IMR-90 (cell line): ENCODE results near the gene BANP. TPM values are rescaled to one million over a fixed set of nuclear protein-coding genes. Genes with fewer than 3 reads are reported as not detected.

Source experiments
- ATAC-seq: fragments of 200-7000 bp; cut with Tn5 transposase; 2 replicates; pipeline ENCODE4 v1.9.1; 2020; ENCODE audit warnings: low read depth, mild to moderate bottlenecking, moderate library complexity
- BruUV-seq: library from RNA; stranded (reverse); fragments of 400-500 nt; replicated peaks from 2 replicates; lab custom pipeline; 2021; lab: Mats Ljungman, UMichigan
- CTCF ChIA-PET: fragments of 300-600 bp; formaldehyde crosslinking; extraction: SDS; loops from one replicate; lab custom pipeline; 2021; ENCODE audit warnings: antibody characterized with exemption; lab: Yijun Ruan, JAX
- POLR2A ChIA-PET: fragments of 300-600 bp; sonication (Branson Sonifier 250); formaldehyde crosslinking; loops from one replicate; lab custom pipeline; 2022; ENCODE audit warnings: antibody characterized with exemption; ENCODE audit not compliant: unreplicated experiment; lab: Charles Lee
- DNase-seq: peaks from one replicate; pipeline ENCODE4 v3.0.0; 2013
- H2AFZ ChIP-seq: replicated peaks from 2 replicates; pipeline ENCODE3; 2013; ENCODE audit warnings: low read length, mild to moderate bottlenecking; ENCODE audit not compliant: poor library complexity
- H2AK5ac ChIP-seq: 2 replicates; pipeline ENCODE4 v1.6.1; 2013; ENCODE audit warnings: low read depth, low read length, inconsistent platforms
- H2AK9ac ChIP-seq: replicated peaks from 2 replicates; pipeline ENCODE3; 2013; ENCODE audit warnings: mild to moderate bottlenecking, low read depth, low read length, moderate library complexity; ENCODE audit not compliant: poor library complexity
- H2BK120ac ChIP-seq: 2 replicates; pipeline ENCODE4 v1.6.1; 2013; ENCODE audit warnings: low read depth, low read length, inconsistent platforms
- H2BK15ac ChIP-seq: 3 replicates; pipeline ENCODE4 v1.6.1; 2013; ENCODE audit warnings: low read depth, low read length, inconsistent platforms
- H2BK20ac ChIP-seq: 2 replicates; pipeline ENCODE4 v1.6.1; 2013; ENCODE audit warnings: low read depth, mild to moderate bottlenecking, inconsistent platforms, low read length, moderate library complexity
- H2BK5ac ChIP-seq: 2 replicates; pipeline ENCODE4 v1.6.1; 2013; ENCODE audit warnings: mild to moderate bottlenecking, low read depth, low read length, inconsistent platforms; ENCODE audit not compliant: poor library complexity, severe bottlenecking
- H3K14ac ChIP-seq: replicated peaks from 2 replicates; pipeline ENCODE4 v1.6.1; 2013; ENCODE audit warnings: low read depth, low read length, inconsistent platforms
- H3K18ac ChIP-seq: 2 replicates; pipeline ENCODE4 v1.6.1; 2013; ENCODE audit warnings: low read depth, low read length, control low read depth
- H3K23ac ChIP-seq: 2 replicates; pipeline ENCODE4 v1.6.1; 2013; ENCODE audit warnings: low read depth, low read length, inconsistent platforms
- H3K27ac ChIP-seq: 2 replicates; pipeline ENCODE4 v1.5.1; 2013; ENCODE audit warnings: mild to moderate bottlenecking, control low read depth, low read length; ENCODE audit not compliant: insufficient read depth
- H3K27me3 ChIP-seq: 2 replicates; pipeline ENCODE4 v1.6.1; 2013; ENCODE audit warnings: low read length; ENCODE audit not compliant: control insufficient read depth, insufficient read depth
- H3K36me3 ChIP-seq: 2 replicates; pipeline ENCODE4 v1.6.1; 2013; ENCODE audit warnings: low read length, mixed read lengths; ENCODE audit not compliant: control insufficient read depth, insufficient read depth
- H3K4ac ChIP-seq: 2 replicates; pipeline ENCODE4 v1.6.1; 2013; ENCODE audit warnings: low read depth, low read length, inconsistent platforms
- H3K4me1 ChIP-seq: 2 replicates; pipeline ENCODE4 v1.6.1; 2013; ENCODE audit warnings: low read length, mixed read lengths; ENCODE audit not compliant: control insufficient read depth, insufficient read depth
- H3K4me2 ChIP-seq: 2 replicates; pipeline ENCODE4 v1.6.1; 2013; ENCODE audit warnings: low read depth, mild to moderate bottlenecking, control low read depth, low read length, moderate library complexity
- H3K4me3 ChIP-seq: 2 replicates; pipeline ENCODE4 v1.5.1; 2013; ENCODE audit warnings: low read depth, mild to moderate bottlenecking, control low read depth, low read length, moderate library complexity; ENCODE audit not compliant: insufficient read depth
- H3K56ac ChIP-seq: 2 replicates; pipeline ENCODE4 v1.6.1; 2013; ENCODE audit warnings: low read length, inconsistent platforms; ENCODE audit not compliant: insufficient read depth; ENCODE audit errors: extremely low read depth
- H3K79me1 ChIP-seq, 2 experiments: 2 replicates each; pipeline ENCODE4 v1.6.1; 2013; ENCODE audit warnings: low read length in 2 of 2, inconsistent platforms in 1 of 2, low read depth in 1 of 2
- H3K9ac ChIP-seq: 2 replicates; pipeline ENCODE4 v1.6.1; 2013; ENCODE audit warnings: low read depth, low read length, control low read depth
- H3K9me1 ChIP-seq: 2 replicates; pipeline ENCODE4 v1.6.1; 2013; ENCODE audit warnings: low read length, inconsistent platforms; ENCODE audit not compliant: insufficient read depth
- H3K9me3 ChIP-seq: 2 replicates; pipeline ENCODE4 v1.6.1; 2013; ENCODE audit warnings: low read length; ENCODE audit not compliant: control insufficient read depth, insufficient read depth
- H4K20me1 ChIP-seq: 2 replicates; pipeline ENCODE4 v1.6.1; 2013; ENCODE audit warnings: low read length, inconsistent platforms; ENCODE audit not compliant: insufficient read depth
- H4K5ac ChIP-seq: 2 replicates; pipeline ENCODE4 v1.6.1; 2013; ENCODE audit warnings: mild to moderate bottlenecking, low read depth, low read length, control low read depth
- H4K8ac ChIP-seq, 2 experiments: 2 replicates each; pipeline ENCODE4 v1.6.1; 2013; ENCODE audit warnings: low read depth in 2 of 2, low read length in 2 of 2, control low read depth in 1 of 2, inconsistent platforms in 1 of 2
- H4K91ac ChIP-seq: 2 replicates; pipeline ENCODE4 v1.6.1; 2013; ENCODE audit warnings: low read depth, low read length, inconsistent platforms; ENCODE audit not compliant: insufficient read depth
- BHLHE40 ChIP-seq: fragments of 150-350 bp; IDR thresholded peaks from 2 replicates; pipeline ENCODE4 v1.6.1; 2016; ENCODE audit warnings: mild to moderate bottlenecking, low read depth, low read length
- CEBPB ChIP-seq: IDR thresholded peaks from 2 replicates; pipeline ENCODE4 v1.6.1; 2012; ENCODE audit warnings: low read depth, low read length, improper control_type of control experiment
- CHD1 ChIP-seq: IDR thresholded peaks from 2 replicates; pipeline ENCODE4 v1.6.1; 2012; ENCODE audit warnings: low read depth, low read length, improper control_type of control experiment
- FOS ChIP-seq: fragments of 150-350 bp; IDR thresholded peaks from 2 replicates; pipeline ENCODE4 v1.6.1; 2016; ENCODE audit warnings: low read depth, low read length
- MAFK ChIP-seq: IDR thresholded peaks from 2 replicates; pipeline ENCODE4 v1.6.1; 2012; ENCODE audit warnings: low read depth, low read length, improper control_type of control experiment
- MAZ ChIP-seq: IDR thresholded peaks from 2 replicates; pipeline ENCODE4 v1.6.1; 2012; ENCODE audit warnings: low read depth, mild to moderate bottlenecking, low read length, improper control_type of control experiment, moderate library complexity, borderline replicate concordance
- MXI1 ChIP-seq: IDR thresholded peaks from 2 replicates; pipeline ENCODE4 v1.6.1; 2012; ENCODE audit warnings: low read depth, mild to moderate bottlenecking, low read length, moderate library complexity, borderline replicate concordance
- NFE2L2 ChIP-seq: fragments of 150-350 bp; IDR thresholded peaks from 2 replicates; pipeline ENCODE4 v1.6.1; 2016; ENCODE audit warnings: low read depth, mild to moderate bottlenecking, low read length
- POLR2A ChIP-seq: IDR thresholded peaks from 2 replicates; pipeline ENCODE4 v1.6.1; 2012; ENCODE audit warnings: mild to moderate bottlenecking, low read depth, low read length
- RAD21 ChIP-seq: IDR thresholded peaks from 2 replicates; pipeline ENCODE4 v1.6.1; 2012; ENCODE audit warnings: low read length, improper control_type of control experiment
- RCOR1 ChIP-seq: IDR thresholded peaks from 2 replicates; pipeline ENCODE4 v1.6.1; 2012; ENCODE audit warnings: mild to moderate bottlenecking, low read length, improper control_type of control experiment; ENCODE audit not compliant: insufficient replicate concordance
- RFX5 ChIP-seq: IDR thresholded peaks from 2 replicates; pipeline ENCODE4 v1.8.0; 2012; ENCODE audit warnings: low read depth, mild to moderate bottlenecking, low read length, moderate library complexity
- SMC3 ChIP-seq: fragments of 150-350 bp; IDR thresholded peaks from 2 replicates; pipeline ENCODE4 v1.6.1; 2016; ENCODE audit warnings: low read depth, mild to moderate bottlenecking, antibody characterized with exemption, low read length, moderate library complexity
- USF2 ChIP-seq: fragments of 150-350 bp; IDR thresholded peaks from 2 replicates; pipeline ENCODE4 v1.6.1; 2017; ENCODE audit warnings: mild to moderate bottlenecking, antibody characterized with exemption, low read length, low read depth
- WGBS, 2 experiments: methylation state at CpG; one replicate each; pipeline versions ENCODE4 v1.1.5 to v1.1.7; 2013; ENCODE audit warnings: missing lambda C conversion rate in 2 of 2; ENCODE audit not compliant: insufficient read length in 1 of 2; ENCODE audit errors: extremely low coverage in 2 of 2; 5-methylcytosine and 5-hydroxymethylcytosine counted together
- dilution Hi-C: fragments of 300-500 bp; cut with HindIII; formaldehyde crosslinking; loops from one replicate; pipeline ENCODE4 v1.14.3; 2018; ENCODE audit warnings: low sequenced_read_pairs; ENCODE audit not compliant: unreplicated experiment
- in situ Hi-C: fragments of 300-500 bp; cut with MboI; formaldehyde crosslinking; loops from 3 replicates; pipeline ENCODE4 v1.14.3; 2019; ENCODE audit warnings: low sequenced_read_pairs, inconsistent platforms, mixed read lengths
- intact Hi-C: fragments of 100-400 bp; cut with micrococcal nuclease; formaldehyde crosslinking; loops from 2 replicates; pipeline ENCODE4 v1.10.0; 2022
- polyA plus RNA-seq, 3 experiments: library from polyadenylated mRNA; depleted of rRNA; stranded (reverse); fragments of >200 nt; gene quantifications; 2 replicates each; pipeline ENCODE4 v1.2.3, GENCODE V29; 2012; ENCODE audit warnings: low replicate concordance in 1 of 3
- total RNA-seq: library from RNA; depleted of rRNA; stranded (reverse); fragments of >200 nt; gene quantifications from 2 replicates; pipeline ENCODE4 v1.2.3, GENCODE V29; 2012
- TF ChIP-seq, protein P1 (sequence below): conservative IDR thresholded peaks from 2 replicates; pipeline ENCODE4 v1.5.1; 2012; ENCODE audit warnings: mild to moderate bottlenecking, low read depth, low read length, improper control_type of control experiment
- TF ChIP-seq, protein P2 (sequence below): fragments of 150-350 bp; IDR thresholded peaks from 2 replicates; pipeline ENCODE4 v1.6.1; 2016; ENCODE audit warnings: low read depth, mild to moderate bottlenecking, low read length, moderate library complexity, borderline replicate concordance

The BANP gene
- total and polyA plus RNA-seq, 2 of the 4 experiments (the other 2 are of a cell fraction), result 17.4 to 17.9 TPM

GRCh38 chr16:88120812-88121211 is 169.6 kb downstream of the BANP start:
- Histone ChIP-seq H2AFZ (no peak overlapping the region), H2BK20ac (peak overlapping the region; percentile 76; the same call in 1 of the 2 replicates), H3K14ac (no peak overlapping the region; the same call in 1 of the 2 replicates), H2BK120ac (peak overlapping the region; percentile 54; the same call in 1 of the 2 replicates), H2AK5ac (peak overlapping the region; percentile 78), H2BK5ac (no peak overlapping the region), H3K23ac (no peak overlapping the region), H4K20me1 (peaks cover 8% of the 10 kb centered on the region), H3K9ac (no peak overlapping the region), H2AK9ac (no peak overlapping the region), H3K4ac (no peak overlapping the region; the same call in 1 of the 2 replicates), H3K4me2 (no peak overlapping the region), H4K5ac (no peak overlapping the region), H2BK15ac (no peak overlapping the region), H4K8ac (peak overlapping the region in 1 of 2 experiments; percentile 88; a peak in 1 of 4 replicates), H3K36me3 (no peaks in the 10 kb centered on the region), H3K18ac (no peak overlapping the region), H3K27me3 (no peaks in the 10 kb centered on the region), H3K79me1 (no peaks in the 10 kb centered on the region), H3K9me3 (no peaks in the 10 kb centered on the region), H3K4me3 (no peak overlapping the region), H3K56ac (no peak overlapping the region), H3K27ac (no peak overlapping the region), H4K91ac (peak overlapping the region; percentile 55; the same call in 1 of the 2 replicates), H3K9me1 (peaks cover 13% of the 10 kb centered on the region), H3K4me1 (peaks cover 31% of the 10 kb centered on the region)
- dilution Hi-C loops (no loop called here), in situ Hi-C loops (no loop called here), intact Hi-C loops (no loop called here)
- CTCF ChIA-PET, result no interaction called here
- no TSS peak for BruUV-seq
- TF ChIP-seq MAFK (no peak), USF2 (no peak), FOS (no peak), NFE2L2 (no peak), RFX5 (no peak), POLR2A (no peak), MAZ (no peak), CHD1 (no peak), BHLHE40 (no peak), SMC3 (no peak), RCOR1 (no peak), MXI1 (no peak), CEBPB (no peak), RAD21 (no peak)
- TF ChIP-seq, protein P1, sequence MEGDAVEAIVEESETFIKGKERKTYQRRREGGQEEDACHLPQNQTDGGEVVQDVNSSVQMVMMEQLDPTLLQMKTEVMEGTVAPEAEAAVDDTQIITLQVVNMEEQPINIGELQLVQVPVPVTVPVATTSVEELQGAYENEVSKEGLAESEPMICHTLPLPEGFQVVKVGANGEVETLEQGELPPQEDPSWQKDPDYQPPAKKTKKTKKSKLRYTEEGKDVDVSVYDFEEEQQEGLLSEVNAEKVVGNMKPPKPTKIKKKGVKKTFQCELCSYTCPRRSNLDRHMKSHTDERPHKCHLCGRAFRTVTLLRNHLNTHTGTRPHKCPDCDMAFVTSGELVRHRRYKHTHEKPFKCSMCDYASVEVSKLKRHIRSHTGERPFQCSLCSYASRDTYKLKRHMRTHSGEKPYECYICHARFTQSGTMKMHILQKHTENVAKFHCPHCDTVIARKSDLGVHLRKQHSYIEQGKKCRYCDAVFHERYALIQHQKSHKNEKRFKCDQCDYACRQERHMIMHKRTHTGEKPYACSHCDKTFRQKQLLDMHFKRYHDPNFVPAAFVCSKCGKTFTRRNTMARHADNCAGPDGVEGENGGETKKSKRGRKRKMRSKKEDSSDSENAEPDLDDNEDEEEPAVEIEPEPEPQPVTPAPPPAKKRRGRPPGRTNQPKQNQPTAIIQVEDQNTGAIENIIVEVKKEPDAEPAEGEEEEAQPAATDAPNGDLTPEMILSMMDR, result no peak
- TF ChIP-seq, protein P2, sequence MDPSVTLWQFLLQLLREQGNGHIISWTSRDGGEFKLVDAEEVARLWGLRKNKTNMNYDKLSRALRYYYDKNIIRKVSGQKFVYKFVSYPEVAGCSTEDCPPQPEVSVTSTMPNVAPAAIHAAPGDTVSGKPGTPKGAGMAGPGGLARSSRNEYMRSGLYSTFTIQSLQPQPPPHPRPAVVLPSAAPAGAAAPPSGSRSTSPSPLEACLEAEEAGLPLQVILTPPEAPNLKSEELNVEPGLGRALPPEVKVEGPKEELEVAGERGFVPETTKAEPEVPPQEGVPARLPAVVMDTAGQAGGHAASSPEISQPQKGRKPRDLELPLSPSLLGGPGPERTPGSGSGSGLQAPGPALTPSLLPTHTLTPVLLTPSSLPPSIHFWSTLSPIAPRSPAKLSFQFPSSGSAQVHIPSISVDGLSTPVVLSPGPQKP, result no peak
- POLR2A ChIA-PET, result no interaction called here
- no peak for DNase-seq
- no peak for ATAC-seq
- WGBS, 2 experiments, result 80% methylated on average over 1 of the region's 18 CpGs; no CpG with 5 or more reads in 1 of the 2 experiments
